ENCODE measurements around the gene KCNQ2. TPM values are rescaled to one million over a fixed set of nuclear protein-coding genes. Genes with fewer than 3 reads are reported as not detected.

Gene KCNQ2
- total RNA-seq, 2 donors from 2014 or later = not detected

DNA sequence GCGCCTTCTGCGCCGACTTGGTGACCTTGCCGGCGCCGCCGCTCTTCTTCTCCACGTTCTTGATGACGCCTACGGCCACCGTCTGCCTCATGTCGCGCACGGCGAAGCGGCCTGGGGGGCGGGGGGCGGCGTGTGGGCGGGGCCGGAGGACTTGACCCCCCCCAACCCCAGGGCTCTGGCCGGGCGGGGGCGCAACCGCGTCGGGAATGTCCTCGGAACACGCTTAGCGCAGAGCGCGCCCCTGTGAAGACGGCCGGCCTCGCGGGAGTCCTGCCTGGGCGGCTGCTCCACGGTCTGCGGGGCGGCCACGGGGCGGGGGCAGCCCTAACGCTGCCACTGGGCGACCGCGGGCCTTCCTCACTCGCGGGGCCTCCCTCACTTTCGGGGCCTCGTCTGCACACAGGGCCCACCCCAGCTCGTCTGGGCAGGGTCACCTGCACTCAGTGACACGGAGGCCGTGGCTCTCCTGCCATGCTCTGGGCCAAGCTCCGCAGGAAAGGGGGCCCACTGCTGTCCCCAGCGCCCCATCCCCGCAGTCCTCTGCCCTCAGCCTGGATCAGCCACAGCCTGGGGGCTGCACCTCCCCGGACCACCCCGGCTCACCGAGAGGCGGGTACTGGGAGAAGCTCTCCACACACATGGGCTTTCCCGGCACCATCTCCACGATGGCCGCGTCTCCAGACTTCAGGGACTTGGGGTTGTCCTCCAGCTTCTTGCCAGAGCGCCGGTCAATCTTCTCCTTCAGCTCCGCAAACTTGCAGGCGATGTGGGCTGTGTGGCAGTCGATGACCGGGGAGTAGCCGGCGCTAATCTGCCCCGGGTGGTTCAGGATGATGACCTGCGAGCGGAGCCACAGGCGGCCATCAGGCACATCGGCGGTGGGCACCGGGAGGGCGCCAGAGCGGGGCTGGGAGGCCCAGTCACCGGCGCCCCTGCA lies 16.1 kb upstream of the KCNQ2 start:
- peaks cover 0 to 3% of the 10 kb centered on the region in 2 donors for H3K27me3 ChIP-seq
- H3K9me3 ChIP-seq = no peaks in the 10 kb centered on the region
- H3K4me1 ChIP-seq = peaks cover 0 to 12% of the 10 kb centered on the region in 2 donors
- no peak overlapping the region for H3K27ac ChIP-seq
- no peak for TF ChIP-seq CTCF (IDR thresholded peaks at IDR 0.05)
- no peak for DNase-seq (ENCODE audit: low spot score)
- no peak overlapping the region for H3K4me3 ChIP-seq
- H3K36me3 ChIP-seq = peaks cover 38% of the 10 kb centered on the region

DNA sequence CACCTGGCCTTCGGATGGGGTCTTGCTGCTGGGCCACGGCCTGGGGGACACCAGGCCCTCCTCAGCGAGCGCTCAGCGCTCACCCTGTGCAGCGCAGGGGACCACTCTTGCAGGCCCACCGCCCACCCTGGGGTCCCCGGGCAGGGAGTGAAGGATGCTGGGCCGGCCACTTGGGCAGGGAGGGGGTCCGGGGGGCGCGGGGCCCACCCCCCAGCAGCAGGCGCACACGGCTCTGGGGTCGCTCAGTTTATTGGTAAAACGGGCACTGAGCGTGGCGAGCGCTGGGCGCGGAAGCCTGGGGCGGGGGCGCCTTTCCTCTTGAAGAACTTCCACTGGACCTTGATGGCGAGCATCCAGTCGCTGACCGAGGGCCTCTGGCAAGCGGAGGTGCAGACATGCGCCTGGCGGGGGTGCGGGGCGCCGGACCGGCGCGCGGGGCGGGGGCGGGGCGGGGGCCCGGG lies 15.4 kb upstream of the KCNQ2 start:
- peaks cover 31% of the 10 kb centered on the region for H3K36me3 ChIP-seq
- H3K4me3 ChIP-seq = no peak overlapping the region
- DNase-seq (ENCODE audit: low spot score) = no peak
- H3K27ac ChIP-seq = no peak overlapping the region
- no peaks in the 10 kb centered on the region for H3K9me3 ChIP-seq
- no peak for TF ChIP-seq CTCF (IDR thresholded peaks at IDR 0.05)
- H3K27me3 ChIP-seq = peaks cover 0 to 3% of the 10 kb centered on the region in 2 donors
- peaks cover 0 to 19% of the 10 kb centered on the region in 2 donors for H3K4me1 ChIP-seq

DNA sequence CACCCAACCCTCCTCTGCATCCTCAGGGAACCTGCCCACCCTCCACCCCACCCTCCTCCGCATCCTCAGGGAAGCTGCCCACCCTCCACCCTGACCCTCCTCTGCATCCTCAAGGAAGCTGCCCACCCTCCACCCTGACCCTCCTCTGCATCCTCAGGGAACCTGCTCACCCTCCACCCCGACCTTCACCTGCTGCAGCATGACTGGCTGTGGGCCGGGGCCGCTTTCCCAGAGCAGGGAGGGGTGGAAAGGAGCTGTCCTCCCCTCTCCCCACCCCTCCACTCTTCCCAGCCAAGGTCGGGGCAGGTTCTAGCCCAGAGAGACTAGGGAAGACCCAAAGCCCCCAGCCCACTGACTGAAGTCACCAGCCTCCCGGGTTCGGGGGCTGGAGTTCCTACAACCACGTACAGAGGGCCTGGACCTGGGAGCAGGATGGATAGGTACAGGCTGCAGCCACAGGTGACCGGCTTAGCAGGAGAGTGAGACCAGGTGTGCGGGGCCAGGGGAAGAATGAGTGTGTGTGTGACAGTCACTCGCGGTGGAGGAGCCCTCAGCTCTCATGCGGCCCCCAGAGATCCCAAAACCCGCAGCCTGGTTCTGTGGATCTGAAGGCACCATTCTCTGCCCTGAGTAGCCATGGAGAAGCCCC lies 14.8 kb upstream of the KCNQ2 start:
- H3K27ac ChIP-seq = no peak overlapping the region
- DNase-seq (ENCODE audit: low spot score) = no peak
- H3K4me3 ChIP-seq = no peak overlapping the region
- TF ChIP-seq CTCF (IDR thresholded peaks at IDR 0.05) = no peak
- H3K4me1 ChIP-seq = peaks cover 0 to 23% of the 10 kb centered on the region in 2 donors
- H3K27me3 ChIP-seq = peaks cover 0 to 3% of the 10 kb centered on the region in 2 donors
- H3K9me3 ChIP-seq = no peaks in the 10 kb centered on the region
- peaks cover 31% of the 10 kb centered on the region for H3K36me3 ChIP-seq

DNA sequence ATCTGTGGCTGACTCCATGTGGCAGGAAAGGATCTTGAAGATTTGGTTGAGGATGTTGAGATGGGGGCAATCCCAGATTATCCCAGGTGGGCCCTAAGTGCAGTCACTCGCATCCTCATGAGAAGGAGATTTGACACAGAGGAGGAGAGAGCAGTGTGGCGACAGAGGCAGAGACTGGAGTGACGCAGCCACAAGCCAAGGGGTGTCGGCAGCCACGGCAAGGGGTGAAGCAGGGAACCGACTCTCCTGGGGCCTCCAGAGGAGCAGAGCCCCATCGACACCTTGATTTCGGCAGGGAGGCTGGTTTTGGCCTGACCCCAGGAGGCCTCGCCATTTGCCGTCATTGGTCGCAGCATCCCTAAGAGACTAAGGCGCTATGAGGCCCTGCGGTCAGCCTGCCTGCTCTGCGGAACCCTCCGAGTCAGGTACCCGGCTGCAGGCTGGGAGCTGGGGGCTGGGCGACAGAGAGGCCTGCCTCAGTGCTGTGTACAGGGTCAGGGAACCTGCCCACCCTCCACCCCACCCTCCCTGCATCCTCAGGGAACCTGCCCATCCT lies 13.9 kb upstream of the KCNQ2 start:
- Histone ChIP-seq H3K4me1 (peaks cover 0 to 23% of the 10 kb centered on the region in 2 donors), H3K9me3 (no peaks in the 10 kb centered on the region), H3K36me3 (peaks cover 26% of the 10 kb centered on the region), H3K4me3 (no peak overlapping the region), H3K27ac (no peak overlapping the region), H3K27me3 (peaks cover 0 to 3% of the 10 kb centered on the region in 2 donors)
- no peak for TF ChIP-seq CTCF (IDR thresholded peaks at IDR 0.05)
- DNase-seq (ENCODE audit: low spot score) = no peak

GRCh38 chr20:63484651-63485403 lies 12.4 kb upstream of the KCNQ2 start:
- Histone ChIP-seq H3K4me3 (no peak overlapping the region), H3K4me1 (peaks cover 0 to 23% of the 10 kb centered on the region in 2 donors), H3K27me3 (peaks cover 0 to 3% of the 10 kb centered on the region in 2 donors), H3K9me3 (no peaks in the 10 kb centered on the region), H3K27ac (peak overlapping the region in 1 of 2 donors; percentile 7), H3K36me3 (peaks cover 10% of the 10 kb centered on the region)
- no peak for TF ChIP-seq CTCF (IDR thresholded peaks at IDR 0.05)
- DNase-seq (ENCODE audit: low spot score) = no peak

Measured in right atrium auricular region (tissue), 2 donors.